ENCODE results near the gene ANKRD23.
"Not testable (repeated sequence)": the region's sequence is repeated elsewhere in the genome, so short reads cannot be mapped to it uniquely, and the experiment has no call there.

The ANKRD23 gene

GRCh38 chr2:96843538-96844268 is at the start of gene ANKRD23:
Gene ANKRD23 (minus strand): TSS chr2:96844021. CDS start chr2:96843992, 29 bp downstream.
- no peak for DNase-seq

DNA sequence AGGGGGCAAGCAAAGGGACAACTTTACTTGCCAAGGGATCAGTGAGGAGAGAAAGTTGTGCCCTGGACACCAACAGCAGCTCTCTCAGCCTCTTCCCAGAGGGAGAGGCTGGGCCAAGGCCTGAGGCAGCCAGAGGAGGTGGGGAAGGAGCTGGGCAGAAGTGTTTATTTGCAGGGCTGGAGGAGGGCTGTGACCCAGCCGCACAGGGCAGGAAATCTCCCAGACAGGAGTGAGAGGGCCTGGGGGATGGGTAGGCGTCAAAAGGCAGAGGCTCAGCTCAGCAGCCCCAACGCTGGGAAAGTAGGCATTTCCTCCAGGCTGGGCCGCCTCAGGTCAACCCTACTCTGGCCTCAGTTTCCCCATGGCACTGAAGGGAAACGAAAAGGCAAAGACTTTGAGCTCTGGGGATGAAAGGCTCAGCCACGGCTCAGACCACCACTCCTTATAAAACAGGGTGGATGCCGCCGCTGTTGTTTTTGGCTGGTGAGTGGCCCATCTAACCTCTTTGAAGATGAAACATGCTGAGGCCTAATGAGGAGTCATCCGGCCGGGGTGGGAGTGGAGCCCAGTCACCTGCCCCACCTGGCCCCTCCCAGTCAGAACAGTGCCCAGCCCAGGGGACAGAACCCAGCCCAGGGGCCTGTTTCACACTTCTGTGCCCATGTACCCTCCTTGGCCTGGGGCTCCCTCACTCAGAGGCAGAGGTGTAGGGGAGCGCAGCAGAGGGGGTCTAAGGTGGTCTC is 47.9 kb upstream of the ANKRD23 start:
- DNase-seq = peak; percentile 49

DNA sequence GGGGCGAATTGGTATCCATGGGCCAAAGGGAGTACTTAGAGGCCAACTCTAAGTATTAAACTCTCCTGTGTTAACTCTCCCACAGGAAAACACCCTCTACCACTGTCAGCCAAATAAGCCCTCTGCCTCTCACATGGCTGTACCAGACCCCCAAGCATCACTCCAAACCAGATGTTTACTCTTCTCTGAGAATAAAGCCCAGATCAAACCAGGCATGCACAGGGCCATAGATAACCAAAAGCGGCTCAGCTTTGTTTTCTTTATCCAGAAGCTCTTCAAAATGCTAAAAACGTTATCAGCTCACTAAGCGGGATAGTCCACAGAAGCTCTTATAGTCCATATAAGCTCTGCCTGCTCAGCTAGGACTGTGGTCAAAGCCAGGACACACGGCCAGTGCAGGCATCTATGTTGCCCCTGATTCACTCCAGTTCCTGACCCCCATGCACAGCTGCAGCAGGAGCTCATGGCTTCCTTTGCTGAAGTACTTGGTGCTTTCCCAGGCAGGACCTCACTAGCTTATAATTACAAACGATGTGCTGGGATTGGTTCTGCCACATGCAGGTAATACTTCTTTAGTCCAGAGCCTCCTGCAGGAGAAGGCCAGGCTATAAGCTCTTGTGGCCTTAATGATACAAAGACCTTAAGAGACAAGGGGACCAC is 47.0 kb upstream of the ANKRD23 start:
- DNase-seq = no peak

DNA sequence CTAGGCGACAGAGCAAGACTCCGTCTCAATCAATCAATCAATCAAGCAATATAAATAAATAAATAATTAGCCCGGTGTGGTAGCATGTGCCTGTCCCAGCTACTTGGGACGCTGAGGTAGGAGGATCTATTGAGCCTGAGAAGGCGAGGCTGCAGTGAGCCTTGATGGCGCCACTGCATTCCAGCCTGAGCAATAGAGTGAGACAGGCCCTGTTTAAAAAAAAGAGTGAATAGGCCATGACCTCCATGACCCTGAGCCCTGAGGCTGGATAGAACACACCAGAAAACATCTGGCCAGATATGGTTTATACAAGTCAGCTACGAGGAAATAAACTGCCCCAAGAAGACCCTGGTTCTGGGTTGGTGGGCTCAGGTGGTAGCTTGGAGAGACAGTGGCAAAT is 46.4 kb upstream of the ANKRD23 start:
- no peak for DNase-seq

DNA sequence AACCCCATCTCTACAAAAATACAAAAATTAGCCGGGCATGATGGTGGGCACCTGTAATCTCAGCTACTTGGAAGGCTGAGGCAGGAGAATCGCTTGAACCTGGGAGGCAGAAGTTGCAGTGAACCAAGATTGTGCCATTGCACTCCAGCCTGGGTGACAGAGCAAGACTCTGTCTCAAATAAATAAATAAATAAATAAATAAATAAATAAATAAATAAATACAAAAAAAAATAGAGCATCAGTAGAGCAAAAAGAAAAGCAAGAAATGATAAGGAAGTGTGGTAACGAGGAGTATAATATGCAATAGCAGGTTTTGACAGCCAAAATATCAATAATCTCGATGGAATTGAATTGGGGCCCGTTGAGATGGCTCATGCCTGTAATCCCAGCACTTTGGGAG is 45.7 kb upstream of the ANKRD23 start:
- not testable (repeated sequence) for DNase-seq

DNA sequence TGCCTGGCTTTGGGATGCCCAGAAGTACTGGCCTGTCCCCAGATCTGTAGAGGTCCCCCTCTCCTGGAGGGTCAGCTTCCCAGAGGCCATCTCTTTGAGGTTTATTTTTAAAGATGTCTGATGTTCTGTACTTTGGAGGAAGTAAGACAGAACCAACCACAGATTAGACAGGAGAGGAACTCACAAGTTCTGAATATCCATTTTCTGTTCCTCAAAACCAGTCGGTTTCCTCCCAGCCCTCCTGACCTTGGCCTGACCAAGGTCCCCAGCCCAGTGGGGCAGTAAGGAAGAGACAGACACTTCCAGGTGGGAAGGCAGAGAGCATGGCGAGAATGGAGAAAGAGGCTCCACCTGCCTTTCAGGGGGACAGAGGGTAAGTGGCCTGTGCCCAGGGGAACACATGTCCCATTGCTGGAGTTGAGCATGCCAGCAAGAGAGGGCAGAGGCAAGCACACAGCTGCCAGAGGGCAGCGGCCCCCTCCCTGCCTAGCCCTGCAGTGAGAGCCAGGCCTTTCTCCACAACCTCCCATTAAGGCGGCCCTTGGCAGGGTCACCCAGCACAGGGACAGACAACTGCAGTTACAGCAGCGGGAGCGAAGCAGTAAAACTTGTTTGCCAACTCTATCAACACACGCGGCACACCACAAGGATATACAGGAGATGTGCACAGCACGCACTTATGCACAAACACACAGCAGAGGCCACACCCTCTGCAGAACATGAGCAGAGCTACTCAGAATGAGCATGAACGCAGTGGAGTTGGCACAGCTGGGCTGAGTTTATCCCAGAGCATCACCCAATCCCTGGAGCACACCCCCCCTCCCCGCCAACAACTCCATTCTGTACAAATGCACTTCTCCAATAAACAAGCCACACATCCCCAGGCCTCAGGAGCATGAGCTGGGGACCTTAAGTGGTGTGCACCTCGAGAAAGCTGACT is 44.5 kb upstream of the ANKRD23 start:
- no peak for DNase-seq

- no peak for DNase-seq
Measured at GRCh38 chr2:96887493-96888012, 43.7 kb upstream of the ANKRD23 start.

DNA sequence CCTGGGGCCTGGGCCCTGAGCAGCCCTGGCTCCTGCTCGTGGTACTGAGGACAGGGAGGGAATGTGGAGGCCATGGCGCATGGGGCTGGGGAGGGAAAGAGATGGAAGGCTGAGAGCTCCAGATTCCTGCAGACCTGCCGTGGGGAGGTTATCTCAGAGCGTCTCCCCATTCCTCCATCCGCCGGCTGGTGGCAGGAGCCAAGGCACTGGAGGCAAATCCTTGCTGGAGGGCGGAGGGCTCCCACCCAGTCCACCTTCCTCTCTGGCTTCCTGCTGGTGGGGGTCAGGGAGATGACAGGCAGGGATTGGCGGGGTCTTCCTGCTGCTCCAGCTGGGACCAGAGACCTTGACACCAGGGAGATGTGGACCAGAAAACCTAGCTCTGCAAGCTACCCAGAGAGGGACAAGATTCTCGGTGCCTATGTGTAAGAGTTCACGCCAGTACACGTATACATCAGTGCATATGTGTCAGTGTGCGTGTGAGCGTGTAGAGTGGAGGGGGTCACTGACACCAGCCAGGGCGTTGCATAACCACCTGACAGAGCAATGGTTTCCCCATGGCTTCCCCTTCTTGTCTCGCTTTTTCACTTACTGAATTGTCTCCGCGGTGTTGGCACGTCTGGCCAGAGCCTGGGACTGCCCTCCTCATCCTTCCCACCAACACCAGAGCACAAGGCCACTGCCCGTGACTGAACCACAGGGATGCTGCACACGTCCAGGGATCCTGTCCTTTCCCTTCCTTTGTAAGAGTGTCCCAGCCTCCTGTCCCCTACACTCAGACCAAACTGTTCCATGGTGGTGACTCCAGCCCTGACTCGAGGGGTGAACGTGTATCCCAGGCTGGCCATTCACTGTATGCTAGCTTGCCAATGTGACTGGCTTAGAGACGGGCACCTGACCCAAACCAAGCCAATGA is 41.9 kb upstream of the ANKRD23 start:
- no peak for DNase-seq

DNA sequence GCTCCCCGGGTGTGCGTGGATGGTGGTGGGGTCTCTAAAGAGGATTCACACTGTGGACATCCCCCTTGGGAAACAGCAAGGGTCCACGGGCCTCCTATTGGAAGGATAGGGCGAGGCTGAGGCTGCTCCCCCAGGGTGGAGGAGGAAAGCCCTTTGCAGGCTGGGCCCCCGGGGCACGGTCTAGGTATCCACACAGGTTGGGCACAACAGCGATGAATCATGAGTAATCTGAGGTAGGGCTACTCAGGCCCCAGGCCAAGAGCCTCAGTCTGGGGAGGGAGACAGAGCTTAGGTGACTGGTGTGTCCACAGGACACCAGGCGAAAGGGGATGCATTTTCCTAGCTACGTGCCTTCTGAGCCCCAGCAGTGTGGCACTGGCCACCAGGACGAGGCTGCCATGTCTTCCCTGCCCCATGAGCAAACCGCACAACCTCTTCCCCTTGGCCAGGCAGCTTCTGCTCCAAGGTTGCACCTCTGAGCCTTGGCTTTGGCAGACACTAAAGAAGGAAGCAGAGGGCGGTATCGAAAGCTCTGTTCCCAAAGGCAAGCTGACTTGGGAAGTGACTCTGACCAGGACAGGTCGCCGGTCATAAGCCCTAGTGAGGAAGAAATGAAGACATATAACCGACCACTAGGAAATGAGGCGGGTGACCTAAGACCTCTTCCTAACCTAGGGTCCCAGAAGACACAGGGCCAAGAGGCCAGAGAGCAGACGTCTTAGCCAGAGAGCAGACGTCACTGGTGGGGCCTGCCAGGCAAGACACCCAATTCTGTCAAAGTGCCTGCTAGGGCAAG is 40.7 kb upstream of the ANKRD23 start:
- no peak for DNase-seq

GRCh38 chr2:96883306-96883705 is 39.5 kb upstream of the ANKRD23 start:
- no peak for DNase-seq

DNA sequence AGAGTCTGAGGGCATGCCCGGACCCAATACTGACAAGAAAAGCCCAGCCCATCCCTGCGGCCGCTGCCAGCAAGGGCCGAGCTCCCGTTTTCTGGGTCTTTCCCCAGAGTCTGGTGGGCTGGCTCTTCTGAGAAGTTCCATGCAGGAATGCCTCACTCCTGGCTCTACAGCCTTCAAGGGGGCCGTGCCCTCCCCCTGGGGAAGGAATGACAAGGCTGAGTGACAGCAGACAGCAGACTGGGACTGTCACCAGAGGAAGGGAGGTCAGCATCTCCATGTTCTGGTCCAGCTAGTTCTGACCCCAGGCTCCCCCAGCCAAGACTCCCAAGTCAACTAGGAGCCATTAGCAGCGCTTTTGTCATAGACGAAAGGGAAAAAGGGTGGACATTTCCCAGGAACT is 39.1 kb upstream of the ANKRD23 start:
- no peak for DNase-seq

GRCh38 chr2:96882230-96882629 is 38.4 kb upstream of the ANKRD23 start:
- DNase-seq = no peak

- DNase-seq = no peak
Measured at GRCh38 chr2:96881349-96882195, 37.8 kb upstream of the ANKRD23 start.

GRCh38 chr2:96880891-96881273 is 37.1 kb upstream of the ANKRD23 start:
- DNase-seq = no peak

DNA sequence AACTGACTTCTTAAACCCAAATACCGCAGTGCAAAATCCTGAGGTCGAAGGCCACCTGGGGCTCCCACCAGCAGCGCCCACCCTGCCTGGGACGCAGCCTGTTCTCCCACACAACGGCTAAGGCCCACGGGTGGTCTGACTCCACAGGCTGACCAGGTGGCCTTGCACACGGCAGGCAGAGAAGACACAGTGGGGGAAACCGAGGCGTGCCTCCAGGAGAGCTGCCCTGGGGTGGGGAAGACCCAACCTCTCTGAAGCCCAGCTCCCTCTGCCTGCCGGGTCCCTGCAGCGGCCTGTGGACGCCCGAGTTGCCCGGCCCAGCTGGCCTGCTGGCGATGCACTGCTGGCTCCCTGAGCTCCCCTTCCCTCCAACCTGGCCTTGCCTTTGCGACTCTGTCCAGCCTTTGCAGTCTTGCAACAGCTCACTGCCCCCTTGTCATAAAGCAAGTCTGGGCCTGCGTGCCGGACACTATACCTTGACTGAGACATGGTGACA is 35.8 kb upstream of the ANKRD23 start:
- no peak for DNase-seq

DNA sequence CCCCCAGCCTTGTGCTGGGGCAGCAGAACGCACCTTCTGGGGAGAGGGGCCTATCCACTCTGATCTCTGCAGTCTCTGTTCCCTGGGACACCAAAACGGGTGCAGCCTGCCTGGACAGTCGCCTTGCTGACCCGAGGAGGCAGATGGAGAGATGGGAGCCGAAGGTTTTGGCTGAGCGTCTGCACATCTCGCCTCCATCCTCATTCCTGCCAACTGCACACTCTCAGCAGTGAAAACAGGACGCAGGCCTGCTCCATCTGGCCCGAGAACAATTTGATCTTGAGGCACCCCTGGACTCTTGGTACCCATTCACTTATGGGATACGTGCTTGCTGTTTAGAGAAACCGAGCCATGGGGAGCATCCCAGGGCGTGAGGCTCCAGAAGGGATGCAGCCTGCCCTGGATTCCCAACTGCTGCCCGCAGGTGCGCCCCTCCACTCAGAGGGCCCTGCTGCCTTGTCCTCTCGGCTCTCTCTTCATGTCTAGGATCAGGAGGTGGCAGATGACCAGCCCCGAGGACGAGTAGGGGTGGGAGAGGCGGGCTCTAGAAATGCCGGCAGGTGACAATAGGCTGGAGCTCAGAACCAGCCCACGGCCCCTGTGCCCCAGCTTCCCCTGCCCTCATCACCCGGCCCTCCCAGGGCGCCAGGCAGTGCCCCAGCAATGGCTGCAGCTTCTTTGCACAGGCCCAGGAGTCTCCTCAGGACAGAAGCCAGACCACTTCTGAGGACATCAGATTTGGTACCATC is 35.1 kb upstream of the ANKRD23 start:
- no peak for DNase-seq

DNA sequence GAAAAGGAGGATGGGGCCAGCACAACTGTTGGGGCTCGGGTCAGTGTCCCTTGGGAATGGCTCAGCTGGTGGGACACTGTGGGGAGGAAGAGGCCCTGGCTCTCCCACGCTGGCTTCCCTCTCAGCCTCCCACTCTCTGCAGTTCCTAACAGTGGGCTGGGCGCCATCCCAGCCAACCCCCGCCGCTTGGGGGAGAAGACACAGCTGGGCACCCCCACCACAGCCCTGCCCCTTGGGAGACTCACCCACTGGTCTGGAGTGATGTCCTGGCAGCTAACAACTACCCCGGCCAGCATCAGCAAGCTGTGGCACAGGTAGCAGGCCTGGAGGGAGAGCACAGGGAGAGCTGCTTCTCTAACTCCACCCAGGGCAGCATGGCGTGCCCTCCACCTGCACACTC is 34.4 kb upstream of the ANKRD23 start:
- DNase-seq = no peak

DNA sequence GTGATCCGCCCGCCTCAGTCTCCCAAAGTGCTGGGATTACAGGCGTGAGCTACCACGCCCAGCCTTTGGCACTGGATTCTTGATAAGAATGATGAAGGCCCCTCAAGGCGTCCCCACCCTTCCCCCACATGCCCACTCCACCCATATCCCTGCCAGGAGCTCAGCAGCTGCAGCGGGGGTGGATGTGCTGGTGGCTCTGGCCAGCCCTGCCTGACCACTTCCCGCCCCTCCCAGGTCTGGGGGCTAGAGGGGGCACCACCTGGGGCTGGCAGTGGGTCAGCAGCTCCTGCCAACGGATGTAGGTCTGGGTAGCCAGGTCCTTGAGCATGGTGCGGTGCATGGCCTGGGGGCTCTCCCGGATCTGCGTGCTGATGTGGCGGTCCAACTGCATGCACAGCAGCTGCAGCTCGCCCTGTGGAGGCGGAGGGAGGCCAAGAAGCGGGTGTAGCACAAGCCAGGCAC is 33.8 kb upstream of the ANKRD23 start:
- no peak for DNase-seq

DNA sequence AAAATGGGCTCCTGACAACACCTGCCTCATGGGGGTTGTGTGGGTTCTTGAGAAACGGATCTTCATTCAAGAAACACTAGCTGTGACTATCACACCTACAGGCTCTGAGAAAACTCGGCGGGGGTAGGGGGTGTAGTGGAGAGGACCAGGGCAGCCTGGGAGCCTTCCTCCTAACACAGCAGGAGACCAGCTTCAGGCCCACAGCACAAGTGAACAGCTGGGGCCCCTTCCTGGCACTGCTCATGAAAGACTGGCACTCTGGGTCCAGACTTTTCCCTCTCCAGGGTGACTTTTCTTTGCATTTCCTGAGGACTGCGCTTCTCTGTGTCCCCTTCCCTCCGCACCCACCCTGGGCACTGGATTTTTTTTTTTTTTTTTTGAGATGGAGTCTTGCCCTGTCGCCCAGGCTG is 33.2 kb upstream of the ANKRD23 start:
- DNase-seq = no peak
